Gastrocnemius medialis (tissue), 4 donors: ENCODE measurements around the gene HACL1.

Source experiments
- CTCF ChIP-seq, 5 experiments: fragments of 450-650 bp in 3 of 5; fragments of 200-600 bp in 2 of 5; sonication (generic) in 2 of 5; IDR thresholded peaks in 4 of 5; conservative IDR thresholded peaks in 1 of 5; 1 replicate in 4 of 5; 2 replicates in 1 of 5; pipeline ENCODE4 v1.5.1; 2016 to 2019; ENCODE audit warnings: antibody characterized with exemption in 5 of 5, mild to moderate bottlenecking in 3 of 5, moderate library complexity in 3 of 5
- POLR2A ChIP-seq, 2 donors: fragments of 450-650 bp; IDR thresholded peaks; one replicate each; pipeline ENCODE4 v1.6.1; 2017; ENCODE audit warnings: antibody characterized with exemption in 2 of 2, mild to moderate bottlenecking in 2 of 2, moderate library complexity in 2 of 2

GRCh38 chr3:15512166-15512565 is 89.2 kb downstream of the HACL1 start:
- no peak for TF ChIP-seq POLR2A (IDR thresholded peaks at IDR 0.05)
- no peak for TF ChIP-seq CTCF (IDR thresholded peaks at IDR 0.05 in 4 of 5, conservative IDR thresholded peaks at IDR 0.05 in 1 of 5)
